GM23248 (cell line): ENCODE measurements around the gene EEF2KMT.
"Not testable (repeated sequence)": the region's sequence is repeated elsewhere in the genome, so short reads cannot be mapped to it uniquely, and the experiment has no call there.

Source experiments
- EZH2 ChIP-seq: fragments of 200-600 bp; sonication (generic); IDR thresholded peaks from 2 replicates; pipeline ENCODE4 v1.6.1; 2018; ENCODE audit warnings: antibody characterized with exemption, mild to moderate bottlenecking; ENCODE audit not compliant: insufficient read depth, poor library complexity, severe bottlenecking
- EZH2phosphoT487 ChIP-seq: fragments of 200-600 bp; sonication (generic); IDR thresholded peaks from 2 replicates; pipeline ENCODE4 v1.6.1; 2018; ENCODE audit warnings: antibody characterized with exemption, moderate library complexity, mild to moderate bottlenecking, low read depth; ENCODE audit not compliant: insufficient read depth

DNA sequence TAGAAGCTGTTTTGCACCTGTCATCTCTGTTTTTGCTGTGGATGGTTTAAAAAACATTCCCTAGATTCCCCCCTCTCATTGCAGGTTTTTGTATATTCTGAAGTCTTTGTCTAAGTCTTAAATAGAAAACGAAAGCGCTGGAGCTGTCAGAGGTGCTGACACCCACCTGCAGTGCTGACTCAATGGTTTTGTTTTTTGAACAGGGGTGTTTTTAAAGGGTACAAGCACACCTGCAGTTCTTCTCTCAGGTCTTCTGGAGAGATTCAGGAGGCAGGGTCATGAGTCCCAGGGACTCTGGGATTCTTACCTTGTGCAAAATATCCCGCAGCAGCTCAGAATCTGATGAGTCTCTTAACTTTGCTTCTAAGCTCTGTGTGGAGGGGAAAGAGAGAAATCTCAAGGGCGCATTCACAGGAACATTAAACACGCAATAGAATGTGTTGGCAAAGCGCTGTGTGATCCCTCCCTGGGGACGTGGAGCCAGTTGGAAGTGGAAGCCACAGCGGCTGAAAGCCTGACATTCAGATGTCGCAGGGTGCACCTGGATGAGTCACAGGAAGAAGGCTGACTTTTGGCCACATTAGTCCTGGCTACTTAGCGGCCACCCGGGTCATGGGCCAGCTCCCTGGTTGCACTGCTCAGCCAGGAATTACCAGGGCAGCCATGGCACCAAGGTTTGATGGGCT, 2.3 kb downstream of the EEF2KMT start:
- TF ChIP-seq EZH2, EZH2phosphoT487: not testable (repeated sequence)
